SK-N-SH treated with all-trans-retinoic acid at 6 μM for 48 hours (cell line): Measurements from ENCODE around the gene UBE2R2.
"Not testable (repeated sequence)": the region's sequence is repeated elsewhere in the genome, so short reads cannot be mapped to it uniquely, and the experiment has no call there.

Source experiments
- ATAC-seq: fragments of 200-7000 bp; cut with Tn5 transposase; 3 replicates; pipeline ENCODE4 v1.9.1; 2020; ENCODE audit warnings: mild to moderate bottlenecking, moderate library complexity
- ARNTL ChIP-seq: fragments of 450-650 bp; formaldehyde crosslinking; IDR thresholded peaks from 2 replicates; pipeline ENCODE4 v1.5.0; 2020; ENCODE audit warnings: low read depth, mild to moderate bottlenecking, moderate library complexity, borderline replicate concordance
- BACH2 ChIP-seq: fragments of 250-450 bp; sonication (Bioruptor Pico); IDR thresholded peaks from 2 replicates; pipeline ENCODE4 v1.9.0; 2021; ENCODE audit warnings: mild to moderate bottlenecking, borderline replicate concordance
- CSDC2 ChIP-seq: fragments of 250-450 bp; sonication (Bioruptor Pico); IDR thresholded peaks from 2 replicates; pipeline ENCODE4 v1.5.0; 2020; ENCODE audit warnings: mild to moderate bottlenecking, moderate library complexity
- CSRNP3 ChIP-seq: fragments of 250-450 bp; sonication (Bioruptor Pico); IDR thresholded peaks from 2 replicates; pipeline ENCODE4 v1.5.1; 2021; ENCODE audit warnings: mild to moderate bottlenecking, moderate library complexity
- ESRRG ChIP-seq: fragments of 250-450 bp; sonication (Bioruptor Pico); IDR thresholded peaks from 2 replicates; pipeline ENCODE4 v1.6.1; 2021; ENCODE audit warnings: mild to moderate bottlenecking
- GLIS3 ChIP-seq: fragments of 250-450 bp; sonication (Bioruptor Pico); IDR thresholded peaks from 2 replicates; pipeline ENCODE4 v1.5.0; 2020; ENCODE audit warnings: mild to moderate bottlenecking, moderate library complexity
- ISL1 ChIP-seq: fragments of 250-450 bp; sonication (Bioruptor Pico); IDR thresholded peaks from 2 replicates; pipeline ENCODE4 v2.1.2; 2022; ENCODE audit warnings: mild to moderate bottlenecking, moderate library complexity
- OSR1 ChIP-seq: fragments of 250-450 bp; sonication (Bioruptor Pico); IDR thresholded peaks from 2 replicates; pipeline ENCODE4 v1.8.0; 2022; ENCODE audit warnings: moderate library complexity, mild to moderate bottlenecking, inconsistent platforms
- POU6F1 ChIP-seq: fragments of 250-450 bp; sonication (Bioruptor Pico); IDR thresholded peaks from 2 replicates; pipeline ENCODE4 v1.8.0; 2021; ENCODE audit warnings: low read depth, mild to moderate bottlenecking, moderate library complexity, borderline replicate concordance
- PPARA ChIP-seq: fragments of 250-450 bp; sonication (Bioruptor Pico); IDR thresholded peaks from 2 replicates; pipeline ENCODE4 v1.5.0; 2020; ENCODE audit warnings: mild to moderate bottlenecking, borderline replicate concordance
- SNAI2 ChIP-seq: fragments of 250-450 bp; sonication (Bioruptor Pico); IDR thresholded peaks from 2 replicates; pipeline ENCODE4 v1.5.0; 2020; ENCODE audit warnings: mild to moderate bottlenecking, moderate library complexity
- TCF4 ChIP-seq: fragments of 250-450 bp; sonication (Bioruptor Pico); IDR thresholded peaks from 2 replicates; pipeline ENCODE4 v1.8.0; 2021; ENCODE audit warnings: mild to moderate bottlenecking, moderate library complexity, borderline replicate concordance
- TOX ChIP-seq: fragments of 250-450 bp; sonication (Bioruptor Pico); IDR thresholded peaks from 2 replicates; pipeline ENCODE4 v1.8.0; 2021; ENCODE audit warnings: mild to moderate bottlenecking, moderate library complexity, borderline replicate concordance
- TSHZ2 ChIP-seq: fragments of 250-450 bp; sonication (Bioruptor Pico); IDR thresholded peaks from 2 replicates; pipeline ENCODE4 v1.5.0; 2020; ENCODE audit warnings: mild to moderate bottlenecking, moderate library complexity
- ZC3H10 ChIP-seq: fragments of 250-450 bp; sonication (Bioruptor Pico); IDR thresholded peaks from 2 replicates; pipeline ENCODE4 v1.5.1; 2021; ENCODE audit warnings: mild to moderate bottlenecking, moderate library complexity
- ZFP3 ChIP-seq: fragments of 250-450 bp; sonication (Bioruptor Pico); IDR thresholded peaks from 2 replicates; pipeline ENCODE4 v1.5.0; 2020; ENCODE audit warnings: mild to moderate bottlenecking, moderate library complexity
- ZFP30 ChIP-seq: fragments of 450-650 bp; formaldehyde crosslinking; IDR thresholded peaks from 2 replicates; pipeline ENCODE4 v1.5.0; 2022; ENCODE audit warnings: mild to moderate bottlenecking, moderate library complexity
- ZNF565 ChIP-seq: fragments of 450-650 bp; formaldehyde crosslinking; conservative IDR thresholded peaks from 2 replicates; pipeline ENCODE4 v1.5.0; 2020; ENCODE audit warnings: low read depth, mild to moderate bottlenecking, moderate library complexity
- ZNF8 ChIP-seq: fragments of 450-650 bp; formaldehyde crosslinking; IDR thresholded peaks from 2 replicates; pipeline ENCODE4 v1.5.0; 2020; ENCODE audit warnings: mild to moderate bottlenecking, moderate library complexity

UBE2R2 gene

GRCh38 chr9:33823801-33824200, 6.8 kb downstream of the UBE2R2 start:
- no peak for ATAC-seq
- TF ChIP-seq CSDC2 (CRISPR knock-in tag) (no peak), ZFP30 (CRISPR knock-in tag) (no peak), ZFP3 (CRISPR knock-in tag) (no peak), PPARA (CRISPR knock-in tag) (no peak)
- TF ChIP-seq, all 23 proteins: peak for 0

- not testable (repeated sequence) for ATAC-seq
Measured at GRCh38 chr9:33827285-33827684, 10.3 kb downstream of the UBE2R2 start.

- not testable (repeated sequence) for ATAC-seq
Measured at GRCh38 chr9:33829641-33830230, 12.8 kb downstream of the UBE2R2 start.

- TF ChIP-seq ZFP30 (CRISPR knock-in tag) = no peak
- no peak for TF ChIP-seq TCF4 (CRISPR knock-in tag)
- TF ChIP-seq SNAI2 (CRISPR knock-in tag) = no peak
- TF ChIP-seq ZNF565 = no peak
- no peak for TF ChIP-seq TOX
- TF ChIP-seq TSHZ2 (CRISPR knock-in tag) = no peak
- TF ChIP-seq BACH2 (CRISPR knock-in tag) = no peak
- no peak for TF ChIP-seq ZFP3 (CRISPR knock-in tag)
- TF ChIP-seq POU6F1 = no peak
- TF ChIP-seq OSR1 = no peak
- no peak for TF ChIP-seq ARNTL
- no peak for TF ChIP-seq ZNF8 (CRISPR knock-in tag)
- TF ChIP-seq ZC3H10 (CRISPR knock-in tag) = no peak
- no peak for TF ChIP-seq CSRNP3 (CRISPR knock-in tag)
- no peak for TF ChIP-seq GLIS3
- TF ChIP-seq CSDC2 (CRISPR knock-in tag) = no peak
- no peak for TF ChIP-seq ESRRG (CRISPR knock-in tag)
- TF ChIP-seq ISL1 (CRISPR knock-in tag) = no peak
- TF ChIP-seq, all 23 proteins: peak for 0
- no peak for ATAC-seq
Measured at GRCh38 chr9:33835625-33836260, 18.8 kb downstream of the UBE2R2 start.

GRCh38 chr9:33836261-33836660, 19.3 kb downstream of the UBE2R2 start:
- ATAC-seq = not testable (repeated sequence)

- TF ChIP-seq POU6F1 (no peak), SNAI2 (CRISPR knock-in tag) (no peak), GLIS3 (no peak), OSR1 (no peak), ZNF8 (CRISPR knock-in tag) (no peak)
- TF ChIP-seq, all 23 proteins: peak for 0
- no peak for ATAC-seq
Measured at GRCh38 chr9:33837138-33837537, 20.2 kb downstream of the UBE2R2 start.
